GM18907 (cell line): ENCODE data around the gene APP.
A peak's percentile ranks its signal among the peaks of the same experiment; 100 is the strongest.

Source experiments
- ATAC-seq: cut with Tn5 transposase; IDR thresholded peaks from one replicate; pipeline ENCODE4 v1.9.1; 2021; ENCODE audit warnings: mild to moderate bottlenecking, moderate library complexity; ENCODE audit not compliant: unreplicated experiment

The APP gene

GRCh38 chr21:25885880-25886279 is 284.7 kb downstream of the APP start:
- ATAC-seq = no peak

- no peak for ATAC-seq
These were observed 285.2 kb downstream of the APP start for GRCh38 chr21:25885405-25885804.

- no peak for ATAC-seq
These were observed 286.3 kb downstream of the APP start for GRCh38 chr21:25884311-25884710.

- peak; percentile 88 for ATAC-seq
These were observed 288.8 kb downstream of the APP start for GRCh38 chr21:25881524-25882376.

GRCh38 chr21:25879203-25879602 is 291.4 kb downstream of the APP start:
- no peak for ATAC-seq

- no peak for ATAC-seq
These were observed 292.2 kb downstream of the APP start for GRCh38 chr21:25878344-25878743.

GRCh38 chr21:25872271-25872670 is 298.3 kb downstream of the APP start:
- no peak for ATAC-seq

GRCh38 chr21:25871566-25871965 is 299.0 kb downstream of the APP start:
- ATAC-seq = no peak

- no peak for ATAC-seq
These were observed 300.5 kb downstream of the APP start for GRCh38 chr21:25870084-25870483.

- no peak for ATAC-seq
These were observed 303.5 kb downstream of the APP start for GRCh38 chr21:25867061-25867460.

GRCh38 chr21:25863747-25864146 is 306.8 kb downstream of the APP start:
- no peak for ATAC-seq

- no peak for ATAC-seq
These were observed 307.5 kb downstream of the APP start for GRCh38 chr21:25863031-25863430.

- ATAC-seq = peak; percentile 57
These were observed 308.0 kb downstream of the APP start for GRCh38 chr21:25862596-25862995.

GRCh38 chr21:25862112-25862511 is 308.5 kb downstream of the APP start:
- ATAC-seq = no peak

- no peak for ATAC-seq
These were observed 311.2 kb downstream of the APP start for GRCh38 chr21:25859235-25859929.

- ATAC-seq = no peak
These were observed 312.2 kb downstream of the APP start for GRCh38 chr21:25858325-25858724.

GRCh38 chr21:25857308-25858074 is 313.1 kb downstream of the APP start:
- no peak for ATAC-seq

- no peak for ATAC-seq
These were observed 315.0 kb downstream of the APP start for GRCh38 chr21:25855576-25855975.

GRCh38 chr21:25850126-25850842 is 320.3 kb downstream of the APP start:
- no peak for ATAC-seq

- no peak for ATAC-seq
These were observed 322.3 kb downstream of the APP start for GRCh38 chr21:25848309-25848708.

GRCh38 chr21:25845729-25846256 is 324.8 kb downstream of the APP start:
- ATAC-seq = no peak
